HepG2 (cell line): ENCODE data around the gene CLUH.
"Not testable (repeated sequence)": the region's sequence is repeated elsewhere in the genome, so short reads cannot be mapped to it uniquely, and the experiment has no call there.

Experiments
- ETV6 ChIP-seq: sonication (generic); formaldehyde crosslinking; conservative IDR thresholded peaks from 2 replicates; pipeline ENCODE4 v1.4.0; 2020; ENCODE audit warnings: missing genetic modification reagents
- JUND ChIP-seq: sonication (generic); formaldehyde crosslinking; IDR thresholded peaks from 2 replicates; pipeline ENCODE4 v1.8.0; 2022; ENCODE audit warnings: mild to moderate bottlenecking, missing genetic modification reagents

GRCh38 chr17:2679247-2679646, 32.3 kb downstream of the CLUH start:
- TF ChIP-seq ETV6, JUND (CRISPR knock-in tag): not testable (repeated sequence)
